AG04449 (cell line): ENCODE results near the gene CALCOCO1.

Experiments used
- CTCF ChIA-PET: fragments of 350-600 bp; formaldehyde crosslinking; extraction: SDS; loops from one replicate; lab custom pipeline; 2021; ENCODE audit warnings: antibody characterized with exemption; lab: Yijun Ruan, JAX
- POLR2A ChIA-PET: fragments of 400-600, 350-600 bp; formaldehyde crosslinking; extraction: SDS; loops from one replicate; lab custom pipeline; 2020; ENCODE audit warnings: antibody characterized with exemption, inconsistent platforms; lab: Yijun Ruan, JAX
- DNase-seq: peaks from one replicate; pipeline ENCODE4 v3.0.0-alpha.2; 2010; ENCODE audit warnings: low read depth, low spot score
- H3K4me3 ChIP-seq: 2 replicates; pipeline ENCODE4 v1.5.1; 2011; ENCODE audit warnings: low read depth, mild to moderate bottlenecking, control low read depth, low read length
- TF ChIP-seq, protein P1 (sequence below): IDR thresholded peaks from one replicate; pipeline ENCODE4 v1.5.1; 2011; ENCODE audit warnings: mild to moderate bottlenecking, moderate library complexity, low read length, control low read depth, inconsistent platforms; ENCODE audit not compliant: insufficient read depth; ENCODE audit errors: missing control alignments

Gene CALCOCO1

GRCh38 chr12:53677800-53678148, 49.5 kb downstream of the CALCOCO1 start:
- ChIA-PET POLR2A (interaction anchor here (0.5 kb wide), 1 partner anchor 311 kb away, joined by 3 read pairs; no protein-coding TSS in a partner anchor), CTCF (interaction anchor here (0.8 to 14.9 kb wide), 17 partner anchors 10 to 530 kb away, joined by 3 to 207 read pairs (median 6); partner anchors contain the start of gene ATF7)
- TF ChIP-seq, protein P1, sequence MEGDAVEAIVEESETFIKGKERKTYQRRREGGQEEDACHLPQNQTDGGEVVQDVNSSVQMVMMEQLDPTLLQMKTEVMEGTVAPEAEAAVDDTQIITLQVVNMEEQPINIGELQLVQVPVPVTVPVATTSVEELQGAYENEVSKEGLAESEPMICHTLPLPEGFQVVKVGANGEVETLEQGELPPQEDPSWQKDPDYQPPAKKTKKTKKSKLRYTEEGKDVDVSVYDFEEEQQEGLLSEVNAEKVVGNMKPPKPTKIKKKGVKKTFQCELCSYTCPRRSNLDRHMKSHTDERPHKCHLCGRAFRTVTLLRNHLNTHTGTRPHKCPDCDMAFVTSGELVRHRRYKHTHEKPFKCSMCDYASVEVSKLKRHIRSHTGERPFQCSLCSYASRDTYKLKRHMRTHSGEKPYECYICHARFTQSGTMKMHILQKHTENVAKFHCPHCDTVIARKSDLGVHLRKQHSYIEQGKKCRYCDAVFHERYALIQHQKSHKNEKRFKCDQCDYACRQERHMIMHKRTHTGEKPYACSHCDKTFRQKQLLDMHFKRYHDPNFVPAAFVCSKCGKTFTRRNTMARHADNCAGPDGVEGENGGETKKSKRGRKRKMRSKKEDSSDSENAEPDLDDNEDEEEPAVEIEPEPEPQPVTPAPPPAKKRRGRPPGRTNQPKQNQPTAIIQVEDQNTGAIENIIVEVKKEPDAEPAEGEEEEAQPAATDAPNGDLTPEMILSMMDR, result no peak
- H3K4me3 ChIP-seq, result no peak overlapping the region
- DNase-seq, result no peak

DNA sequence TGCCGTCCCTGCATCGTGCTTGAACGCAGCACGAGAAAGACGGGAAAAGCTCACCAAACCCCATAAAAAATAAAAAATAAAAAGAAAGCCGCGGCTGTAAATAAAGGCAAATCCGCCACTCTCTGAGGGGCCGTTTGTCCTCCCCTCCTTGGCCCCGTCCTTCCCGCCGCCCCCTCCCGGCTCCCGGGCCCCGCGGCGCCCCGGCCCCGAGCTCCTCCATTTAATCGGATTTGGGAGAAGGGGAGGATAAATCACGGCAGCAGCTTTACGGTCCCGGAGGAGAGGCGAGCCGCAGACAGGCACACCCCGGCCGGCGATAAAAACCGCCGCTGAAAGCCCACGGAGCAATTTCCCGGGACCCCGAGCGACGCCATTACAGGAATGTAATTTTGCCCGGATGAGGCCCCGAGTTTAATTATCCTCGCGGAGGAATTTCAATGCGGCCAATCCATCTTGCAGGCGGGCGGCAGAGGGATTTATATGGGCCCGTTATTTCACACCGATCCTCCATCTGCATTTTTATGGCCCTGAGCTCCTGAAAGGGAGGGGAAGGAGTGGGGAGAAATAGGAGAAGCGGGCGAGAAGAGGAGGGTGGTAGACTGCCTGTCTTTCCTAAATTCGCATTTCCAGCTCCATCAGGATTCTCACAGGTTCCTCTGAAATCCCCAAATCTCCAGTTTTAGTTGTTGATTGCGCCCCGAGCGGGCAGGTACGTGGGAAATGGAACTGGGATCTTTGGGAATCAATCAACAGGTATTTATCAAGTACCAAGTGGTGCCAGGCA, 50.0 kb downstream of the CALCOCO1 start:
- TF ChIP-seq, protein P1, result no peak
- CTCF ChIA-PET, result interaction anchor here (0.8 to 14.9 kb wide), 23 partner anchors 11 to 530 kb away, joined by 3 to 207 read pairs (median 6); partner anchors contain the start of gene ATF7
- DNase-seq, result no peak
- peak overlapping the region; percentile 33 for H3K4me3 ChIP-seq
- POLR2A ChIA-PET, result interaction anchor here (1.8 kb wide), 1 partner anchor 134 kb away, joined by 11 read pairs; no protein-coding TSS in a partner anchor

GRCh38 chr12:53676656-53677015, 50.6 kb downstream of the CALCOCO1 start:
- POLR2A ChIA-PET, result interaction anchor here (1.1 to 1.8 kb wide), 2 partner anchors 133 to 138 kb away, joined by 3 to 11 read pairs; no protein-coding TSS in a partner anchor
- CTCF ChIA-PET, result interaction anchor here (1.0 to 14.9 kb wide), 26 partner anchors 11 to 168 kb away, joined by 3 to 207 read pairs (median 6); partner anchors contain the start of gene ATF7
- no peak for DNase-seq
- TF ChIP-seq, protein P1, result no peak
- peak overlapping the region; percentile 52 for H3K4me3 ChIP-seq

DNA sequence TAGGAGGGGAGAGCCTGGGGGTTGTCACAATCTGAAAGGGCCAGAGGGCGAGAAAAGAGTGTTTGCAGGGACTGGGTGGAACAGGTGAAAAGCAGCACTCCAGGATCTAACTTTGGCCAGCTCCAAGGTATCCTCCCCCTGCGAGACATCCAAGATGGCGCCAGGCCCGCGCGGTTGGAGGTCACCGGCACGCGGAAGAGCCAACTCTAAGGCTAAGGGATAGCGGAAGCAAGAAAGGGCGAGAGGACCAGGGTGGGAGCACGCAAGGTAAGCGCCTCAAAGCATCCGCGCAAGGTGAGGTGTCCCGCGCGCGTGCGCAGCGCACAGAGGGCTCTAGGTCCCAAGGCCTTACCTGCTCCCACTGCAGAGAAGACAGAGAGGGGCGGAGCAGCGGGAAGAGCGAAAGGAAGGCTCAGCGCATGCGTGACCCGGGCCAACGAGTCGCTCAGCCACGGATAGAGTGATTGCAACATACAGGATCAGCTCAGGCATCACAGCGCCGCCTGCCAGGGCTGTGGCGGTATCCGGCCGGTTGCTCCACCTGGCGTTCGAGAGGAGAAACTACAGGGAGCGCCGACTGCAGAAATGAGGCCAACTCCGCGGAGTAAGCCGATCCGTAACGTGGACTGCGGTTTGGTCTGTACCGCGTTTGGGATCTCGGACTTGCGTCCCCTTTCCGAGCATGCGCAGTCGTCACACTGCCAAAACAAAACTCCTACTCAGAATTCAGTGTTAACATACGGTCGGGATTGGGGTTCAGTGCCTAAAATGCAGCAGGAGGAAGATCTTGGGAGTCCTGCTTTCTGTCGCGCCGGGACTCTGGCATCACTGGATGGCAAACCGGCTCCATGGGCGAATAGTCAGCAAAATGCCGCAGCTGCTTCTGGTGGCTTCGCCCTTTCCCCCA, 51.3 kb downstream of the CALCOCO1 start, which contains the start of gene ATP5MC2:
Gene ATP5MC2 (minus strand): TSS at position 383 of the 907 bp plus-strand sequence. CDS start 3,469 bp downstream, outside the sequence.
- peak within 1 kb of the TSS; percentile 90 for H3K4me3 ChIP-seq
- TF ChIP-seq, protein P1, result peak; percentile 100
- peak; percentile 88 for DNase-seq
- ChIA-PET CTCF (interaction anchor here (0.5 to 14.9 kb wide), 37 partner anchors 8 to 167 kb away, joined by 3 to 207 read pairs (median 5); partner anchors contain the start of gene ATF7), POLR2A (interaction anchor here (0.9 to 1.8 kb wide), 5 partner anchors 17 to 137 kb away, joined by 3 to 11 read pairs (median 3); no protein-coding TSS in a partner anchor)

DNA sequence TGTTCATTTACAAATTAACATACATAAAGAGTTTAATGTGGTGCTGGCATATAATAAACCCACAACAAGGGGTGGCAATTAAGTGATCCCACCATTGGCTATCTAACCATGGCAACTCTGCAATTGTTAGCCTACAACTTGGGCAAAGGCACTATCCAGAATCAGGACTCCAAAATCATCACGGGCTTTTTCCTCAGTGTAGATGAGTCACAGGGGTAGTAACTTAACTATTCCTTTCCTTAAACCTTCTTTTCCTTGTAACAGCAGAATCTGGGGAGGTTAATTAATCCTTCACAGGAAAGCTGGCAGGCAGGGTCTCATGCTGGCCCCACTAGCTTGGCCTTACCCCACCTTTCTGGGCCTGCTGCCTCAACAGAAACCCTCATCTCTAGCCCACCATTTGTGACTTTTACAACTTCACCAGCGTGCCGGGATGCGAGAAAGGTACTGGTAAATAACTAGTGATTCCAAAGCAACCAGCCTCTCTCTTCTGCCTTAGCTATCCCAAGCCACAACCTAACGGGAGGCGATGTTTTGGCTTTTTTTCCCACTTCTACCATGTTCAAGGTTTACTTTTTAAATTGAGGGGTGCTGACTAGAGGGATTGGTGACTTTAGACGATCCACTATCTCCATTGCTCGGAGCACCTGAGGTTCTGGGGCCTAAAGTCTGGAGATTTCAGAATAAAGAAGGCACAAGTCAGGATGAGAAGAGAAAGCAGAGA, 52.1 kb downstream of the CALCOCO1 start:
- H3K4me3 ChIP-seq, result peak overlapping the region; percentile 90
- ChIA-PET POLR2A (interaction anchor here (0.9 to 1.8 kb wide), 5 partner anchors 16 to 136 kb away, joined by 3 to 11 read pairs (median 3); no protein-coding TSS in a partner anchor), CTCF (interaction anchor here (0.5 to 14.9 kb wide), 34 partner anchors 7 to 166 kb away, joined by 3 to 207 read pairs (median 5); partner anchors contain the start of gene ATF7)
- no peak for DNase-seq
- TF ChIP-seq, protein P1, result no peak
